ENCODE measurements around the gene ABCA6.
"Not testable (repeated sequence)": the region's sequence is repeated elsewhere in the genome, so short reads cannot be mapped to it uniquely, and the experiment has no call there.

The ABCA6 gene, protein sequence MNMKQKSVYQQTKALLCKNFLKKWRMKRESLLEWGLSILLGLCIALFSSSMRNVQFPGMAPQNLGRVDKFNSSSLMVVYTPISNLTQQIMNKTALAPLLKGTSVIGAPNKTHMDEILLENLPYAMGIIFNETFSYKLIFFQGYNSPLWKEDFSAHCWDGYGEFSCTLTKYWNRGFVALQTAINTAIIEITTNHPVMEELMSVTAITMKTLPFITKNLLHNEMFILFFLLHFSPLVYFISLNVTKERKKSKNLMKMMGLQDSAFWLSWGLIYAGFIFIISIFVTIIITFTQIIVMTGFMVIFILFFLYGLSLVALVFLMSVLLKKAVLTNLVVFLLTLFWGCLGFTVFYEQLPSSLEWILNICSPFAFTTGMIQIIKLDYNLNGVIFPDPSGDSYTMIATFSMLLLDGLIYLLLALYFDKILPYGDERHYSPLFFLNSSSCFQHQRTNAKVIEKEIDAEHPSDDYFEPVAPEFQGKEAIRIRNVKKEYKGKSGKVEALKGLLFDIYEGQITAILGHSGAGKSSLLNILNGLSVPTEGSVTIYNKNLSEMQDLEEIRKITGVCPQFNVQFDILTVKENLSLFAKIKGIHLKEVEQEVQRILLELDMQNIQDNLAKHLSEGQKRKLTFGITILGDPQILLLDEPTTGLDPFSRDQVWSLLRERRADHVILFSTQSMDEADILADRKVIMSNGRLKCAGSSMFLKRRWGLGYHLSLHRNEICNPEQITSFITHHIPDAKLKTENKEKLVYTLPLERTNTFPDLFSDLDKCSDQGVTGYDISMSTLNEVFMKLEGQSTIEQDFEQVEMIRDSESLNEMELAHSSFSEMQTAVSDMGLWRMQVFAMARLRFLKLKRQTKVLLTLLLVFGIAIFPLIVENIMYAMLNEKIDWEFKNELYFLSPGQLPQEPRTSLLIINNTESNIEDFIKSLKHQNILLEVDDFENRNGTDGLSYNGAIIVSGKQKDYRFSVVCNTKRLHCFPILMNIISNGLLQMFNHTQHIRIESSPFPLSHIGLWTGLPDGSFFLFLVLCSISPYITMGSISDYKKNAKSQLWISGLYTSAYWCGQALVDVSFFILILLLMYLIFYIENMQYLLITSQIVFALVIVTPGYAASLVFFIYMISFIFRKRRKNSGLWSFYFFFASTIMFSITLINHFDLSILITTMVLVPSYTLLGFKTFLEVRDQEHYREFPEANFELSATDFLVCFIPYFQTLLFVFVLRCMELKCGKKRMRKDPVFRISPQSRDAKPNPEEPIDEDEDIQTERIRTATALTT (N-terminal part only)

DNA sequence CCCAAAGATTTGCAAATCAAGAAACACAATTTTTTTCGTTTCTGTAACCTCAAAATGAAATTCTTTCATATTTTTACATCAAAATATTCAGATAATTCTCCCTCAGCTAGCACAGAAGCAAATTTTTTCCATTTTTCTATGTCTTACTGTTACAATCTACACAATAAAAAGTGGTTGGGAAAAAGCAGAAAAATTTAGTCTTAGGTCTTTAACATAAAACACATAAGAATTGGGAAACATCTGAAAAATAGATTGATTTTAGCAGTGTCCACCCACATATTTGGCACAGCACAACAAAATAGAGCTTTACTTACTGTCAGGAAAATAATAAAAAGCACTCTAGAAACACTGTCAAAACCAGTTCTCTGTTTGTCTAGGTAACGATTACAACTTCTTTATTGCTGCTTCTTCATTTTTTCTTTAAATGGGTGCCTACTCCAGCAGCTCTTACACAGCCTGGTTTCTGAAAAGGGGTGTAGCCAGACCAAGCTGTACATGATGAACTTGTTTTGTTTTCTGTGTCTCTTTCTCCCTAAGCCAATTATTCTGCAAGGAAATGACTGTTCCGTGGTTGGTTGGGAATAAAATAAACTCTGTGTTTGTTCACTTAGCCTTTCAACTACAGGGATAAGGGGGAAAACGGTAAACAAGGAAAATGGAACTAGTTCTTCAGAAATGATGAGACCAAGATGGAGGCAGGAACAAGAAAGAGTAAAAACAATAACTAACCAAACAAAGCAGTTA is at the start of gene ABCA6:
Gene ABCA6 (minus strand): TSS at position 465 of the 744 bp plus-strand sequence. CDS start 1,192 bp downstream, outside the sequence.
- no peak for DNase-seq (ENCODE audit: low spot score)

DNA sequence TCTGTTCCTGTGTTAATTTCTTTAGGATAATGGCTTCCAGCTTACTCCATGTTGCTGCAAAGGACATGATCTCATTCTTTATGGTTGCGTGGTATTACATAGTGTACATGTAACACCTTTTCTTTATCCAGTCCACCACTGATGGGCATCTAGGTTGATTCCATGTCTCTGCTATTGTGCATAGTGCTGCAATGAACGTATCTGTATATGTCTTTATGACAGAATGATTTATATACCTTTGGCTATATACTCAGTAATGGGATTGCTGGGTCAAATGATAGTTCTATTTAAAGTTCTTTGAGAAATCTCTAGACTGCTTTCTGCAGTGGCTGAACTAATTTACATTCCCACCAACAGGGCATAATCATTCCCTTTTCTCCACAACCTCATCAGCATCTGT is 47.1 kb upstream of the ABCA6 start:
- no peak for DNase-seq (ENCODE audit: low spot score)

DNA sequence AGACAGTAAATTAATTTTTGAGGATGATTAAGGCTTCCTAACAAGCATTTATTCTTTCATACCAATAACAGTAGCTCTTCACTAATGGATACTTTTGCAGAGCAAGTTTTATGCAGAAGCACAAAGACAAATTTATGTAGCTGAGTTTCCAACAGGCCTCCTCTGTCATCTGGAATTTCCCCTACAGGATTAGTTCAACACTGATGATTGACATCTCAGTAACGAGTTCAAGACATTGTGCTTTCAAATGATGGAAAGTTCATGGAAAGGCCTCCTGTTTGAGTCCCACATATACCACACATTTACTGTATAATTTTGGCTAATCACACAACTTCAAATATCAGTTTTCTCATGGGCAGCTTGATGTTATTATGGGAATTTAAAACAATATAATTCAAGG is 46.4 kb upstream of the ABCA6 start:
- DNase-seq (ENCODE audit: low spot score) = no peak

DNA sequence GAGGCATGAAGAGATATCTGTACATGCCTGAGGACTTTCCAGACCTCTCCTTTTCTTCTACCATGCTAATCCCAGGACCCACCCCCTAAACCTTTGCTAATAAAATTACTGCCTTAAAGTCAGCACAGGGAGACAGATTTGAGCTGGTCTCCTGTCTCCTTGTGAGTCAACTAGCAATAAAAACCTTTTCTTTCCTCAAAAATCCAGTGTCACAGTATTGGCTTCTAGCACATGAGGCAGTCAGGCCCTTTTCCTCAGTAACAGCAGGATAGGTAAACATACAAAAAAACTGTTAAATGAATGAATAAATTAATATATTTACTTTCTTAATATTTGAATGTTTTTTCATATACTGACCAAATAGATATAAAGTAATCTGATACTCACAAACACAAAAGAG is 45.6 kb upstream of the ABCA6 start:
- DNase-seq (ENCODE audit: low spot score) = no peak

DNA sequence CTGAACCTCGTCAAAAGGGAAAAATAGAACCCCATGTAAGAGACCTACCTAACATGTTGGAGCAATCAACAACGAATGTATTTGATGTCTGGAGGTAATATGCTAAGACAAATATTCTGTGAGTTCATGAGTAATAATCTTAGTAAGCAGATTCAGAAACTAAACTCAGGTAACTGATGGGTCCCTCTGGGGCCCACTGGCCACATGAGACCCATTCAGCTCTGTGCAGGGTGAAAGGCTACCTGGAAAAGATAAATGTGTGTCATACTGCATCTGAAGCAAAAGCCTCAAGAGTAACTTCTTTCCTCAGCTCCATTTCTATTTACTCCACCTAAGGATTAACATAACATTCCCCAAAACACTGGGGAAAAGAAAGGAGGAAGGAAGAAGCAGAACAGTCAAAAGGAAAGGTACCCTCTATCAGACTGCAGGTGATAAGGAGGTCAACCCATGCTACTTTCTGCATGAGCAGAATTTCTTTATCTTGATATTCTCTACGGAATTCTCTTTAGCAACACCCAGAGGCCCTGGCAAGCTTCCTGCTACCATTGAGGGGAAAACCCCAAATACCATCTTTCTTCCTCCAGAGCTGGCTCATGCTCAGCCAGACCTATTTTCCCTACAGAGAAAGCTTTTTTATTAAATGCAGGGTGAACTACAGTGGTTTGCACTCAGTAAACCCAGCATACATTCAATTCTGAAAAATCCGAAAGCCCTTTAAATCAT is 37.7 kb upstream of the ABCA6 start:
- DNase-seq (ENCODE audit: low spot score) = no peak

DNA sequence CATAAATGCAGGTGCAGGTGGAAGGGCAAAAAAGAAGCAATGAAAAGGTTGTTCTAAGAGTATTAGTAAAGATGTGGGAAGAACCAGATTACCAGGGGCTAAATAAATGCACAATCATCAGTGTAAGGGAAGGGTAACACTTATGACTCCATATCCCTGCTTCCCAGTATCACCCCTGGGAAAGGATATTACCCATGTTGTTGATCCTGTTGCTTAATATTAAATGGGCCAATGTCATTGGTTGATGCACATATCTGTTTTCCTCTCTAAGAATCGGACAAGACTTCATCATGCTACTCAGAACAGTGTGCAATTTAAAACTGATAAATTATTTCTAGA is 34.7 kb upstream of the ABCA6 start:
- DNase-seq (ENCODE audit: low spot score) = no peak

DNA sequence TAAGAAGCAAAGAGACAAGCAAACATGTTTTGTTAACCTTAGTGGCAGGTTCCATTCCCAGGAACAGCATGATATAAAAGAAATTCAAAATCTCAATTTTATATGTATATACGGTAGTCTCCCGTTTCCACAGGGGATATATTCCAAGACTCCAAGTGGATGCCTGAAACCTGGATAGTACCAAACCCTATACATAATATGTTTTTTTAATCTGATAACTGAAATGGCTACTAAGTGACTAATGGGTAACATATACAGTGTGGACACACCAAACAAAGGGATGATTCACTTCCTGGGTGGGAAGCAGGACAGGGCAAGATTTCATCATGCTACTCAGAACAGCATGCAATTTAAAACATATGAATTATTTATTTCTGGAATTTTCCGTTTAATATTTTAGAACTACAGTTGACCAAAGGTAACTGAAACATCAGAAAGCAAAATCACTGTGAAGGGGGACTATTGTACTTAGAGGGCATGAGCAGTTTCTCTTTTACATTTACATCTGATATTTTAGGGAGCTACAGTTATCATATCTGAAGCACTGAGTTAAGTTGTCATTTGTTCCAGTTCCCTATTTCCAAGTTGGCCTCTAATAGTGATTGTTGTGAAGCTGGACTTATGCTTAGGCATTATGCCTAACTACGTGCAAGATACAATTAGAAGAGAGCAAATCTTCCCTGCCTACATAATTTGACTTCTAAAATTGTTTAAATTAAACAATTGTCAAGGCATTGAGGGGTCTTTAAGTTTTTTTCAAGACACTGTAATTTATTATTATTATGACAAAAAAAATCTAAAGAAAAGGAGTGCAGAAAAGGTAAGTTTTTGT is 34.1 kb upstream of the ABCA6 start:
- no peak for DNase-seq (ENCODE audit: low spot score)

DNA sequence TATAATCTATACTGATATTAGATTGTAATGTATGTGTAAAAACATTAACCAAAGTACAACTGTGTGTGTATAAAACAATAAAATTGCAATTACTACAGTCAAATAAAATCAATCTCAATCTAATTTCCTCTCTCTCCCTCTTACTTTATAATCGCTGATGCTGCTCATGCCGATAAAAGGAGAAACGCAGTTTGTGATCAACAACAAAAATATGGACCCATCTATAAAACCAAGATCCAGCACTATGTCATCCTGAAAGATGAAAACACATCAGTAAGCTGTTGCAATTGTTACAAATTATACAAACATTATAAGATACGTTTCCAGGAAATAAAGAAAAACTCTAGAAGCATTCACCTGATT is 33.5 kb upstream of the ABCA6 start:
- DNase-seq (ENCODE audit: low spot score) = no peak

DNA sequence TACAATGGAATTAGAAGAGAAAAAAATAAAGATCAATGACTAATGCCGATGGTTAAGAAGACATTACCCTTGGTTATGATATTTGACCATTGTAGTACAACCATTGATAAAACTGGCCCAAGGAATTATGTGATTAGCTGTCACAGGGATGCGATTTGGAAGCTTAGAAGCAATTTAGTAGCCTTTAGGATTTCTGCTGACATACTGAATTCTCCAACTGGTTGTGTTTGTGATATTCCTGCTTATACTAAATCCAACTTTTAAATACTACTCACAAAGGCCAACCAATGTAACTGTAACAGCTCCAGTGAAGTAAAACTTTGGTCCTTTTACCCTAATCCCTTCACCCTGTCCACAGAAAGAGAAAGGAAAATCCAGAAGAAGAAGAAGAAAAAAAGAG is 31.4 kb upstream of the ABCA6 start:
- DNase-seq (ENCODE audit: low spot score) = no peak

DNA sequence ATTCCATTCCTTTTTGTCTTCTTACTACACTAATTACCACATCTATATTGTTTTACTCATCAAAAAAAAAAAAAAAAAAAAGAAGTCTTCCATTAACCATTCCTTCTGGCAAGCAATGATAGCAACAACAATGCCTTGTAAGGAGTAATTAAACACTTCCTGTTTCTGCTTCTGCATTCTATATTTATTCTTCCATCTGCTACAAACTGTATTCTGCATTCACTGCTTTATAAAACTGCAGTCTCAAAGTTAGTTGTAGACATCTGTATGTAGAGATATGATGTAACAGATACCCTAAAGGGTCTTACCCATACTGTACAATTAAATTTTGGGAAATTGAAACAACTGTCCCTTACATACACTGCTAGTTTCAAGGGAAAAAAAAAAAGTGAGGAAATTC is 28.7 kb upstream of the ABCA6 start:
- peak; percentile 14 for DNase-seq (ENCODE audit: low spot score)

DNA sequence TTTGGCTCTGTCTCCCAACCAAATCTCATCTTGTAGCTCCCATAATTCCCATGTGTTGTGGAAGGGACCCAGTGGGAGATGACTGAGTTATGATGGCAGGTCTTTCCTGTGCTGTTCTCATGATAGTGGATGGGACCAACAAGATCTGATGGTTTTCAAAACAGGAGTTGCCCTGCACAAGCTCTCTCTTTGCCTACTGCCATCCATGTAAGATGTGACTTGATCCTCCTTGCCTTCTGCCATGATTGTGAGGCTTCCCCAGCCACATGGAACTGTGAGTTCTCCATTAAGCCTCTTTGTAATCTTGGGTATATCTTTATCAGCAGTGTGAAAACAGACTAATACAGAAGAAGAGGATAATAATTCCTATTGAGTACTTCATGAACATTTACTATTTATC is 26.9 kb upstream of the ABCA6 start:
- DNase-seq (ENCODE audit: low spot score) = not testable (repeated sequence)

DNA sequence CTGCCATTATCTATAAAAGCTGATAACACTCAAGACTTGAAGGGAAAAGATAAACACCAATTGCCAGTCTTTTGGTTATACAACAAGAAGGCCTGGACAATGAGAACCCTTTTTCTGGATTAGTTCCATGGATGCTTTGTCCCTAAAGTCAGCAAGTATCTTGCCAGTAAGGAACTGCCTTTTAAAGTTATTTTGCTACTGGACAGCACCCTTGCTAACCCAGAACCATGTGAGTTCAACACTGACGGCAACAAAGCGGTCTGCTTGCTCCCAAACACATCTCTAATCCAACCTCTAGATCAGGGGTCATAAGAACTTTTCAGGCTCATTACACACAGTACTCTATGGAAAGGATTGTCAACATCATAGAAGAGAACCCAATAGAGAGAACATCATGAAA is 25.3 kb upstream of the ABCA6 start:
- DNase-seq (ENCODE audit: low spot score) = no peak

DNA sequence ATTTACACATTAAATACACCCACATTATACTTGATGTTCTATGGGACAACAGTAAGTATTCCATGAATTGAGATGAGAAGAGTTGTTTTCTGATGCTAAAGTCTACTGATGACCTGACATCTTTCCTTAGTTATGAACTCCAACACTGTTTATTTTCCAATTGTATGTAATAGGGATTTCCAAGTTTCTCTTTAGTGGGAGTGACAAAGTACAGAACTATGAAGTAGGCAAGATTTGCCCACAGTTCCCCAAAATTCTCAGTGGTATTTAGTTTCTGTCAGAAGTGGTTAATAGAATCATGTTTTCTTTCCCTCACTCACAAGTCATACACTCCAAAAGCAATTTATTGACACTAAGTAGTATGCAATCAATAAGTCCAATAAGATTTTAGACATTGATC is 22.5 kb upstream of the ABCA6 start:
- no peak for DNase-seq (ENCODE audit: low spot score)

DNA sequence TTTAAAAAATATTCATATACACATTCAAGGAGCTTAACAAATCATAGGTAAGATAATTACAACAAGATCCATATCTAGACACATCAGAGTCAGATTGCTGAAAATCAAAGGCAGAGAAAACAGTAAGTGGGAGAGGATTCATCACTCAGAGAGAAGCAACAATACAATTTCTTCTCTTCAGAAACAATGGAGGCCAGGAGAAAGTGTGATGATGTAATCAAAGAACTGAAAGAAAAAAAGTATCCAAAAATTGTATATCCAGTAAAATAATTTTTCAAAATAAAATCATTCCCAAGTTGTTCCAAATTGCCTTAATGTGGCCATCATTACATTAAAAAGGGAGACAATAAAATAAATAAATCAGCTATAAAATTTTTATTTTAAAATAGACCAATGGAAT is 17.7 kb upstream of the ABCA6 start:
- no peak for DNase-seq (ENCODE audit: low spot score)

DNA sequence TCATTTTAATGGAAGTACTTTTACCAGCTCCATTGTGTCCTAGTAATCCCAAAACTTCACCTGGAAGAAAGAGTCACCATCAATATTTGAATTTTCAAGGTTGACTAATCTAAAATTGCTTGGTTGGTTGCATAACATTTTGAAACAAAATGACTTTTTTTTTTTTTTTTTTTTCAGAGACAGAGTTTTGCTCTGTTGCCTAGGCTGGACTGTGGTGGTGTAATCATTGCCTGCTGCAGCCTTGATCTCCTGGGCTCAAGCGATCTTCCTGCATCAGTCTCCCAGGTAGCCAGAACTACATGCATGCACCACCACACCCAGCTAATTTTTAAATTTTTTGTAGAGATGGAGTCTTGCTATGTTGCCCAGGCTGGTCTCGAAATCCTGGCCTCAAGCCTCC is 12.6 kb upstream of the ABCA6 start:
- DNase-seq (ENCODE audit: low spot score) = no peak

DNA sequence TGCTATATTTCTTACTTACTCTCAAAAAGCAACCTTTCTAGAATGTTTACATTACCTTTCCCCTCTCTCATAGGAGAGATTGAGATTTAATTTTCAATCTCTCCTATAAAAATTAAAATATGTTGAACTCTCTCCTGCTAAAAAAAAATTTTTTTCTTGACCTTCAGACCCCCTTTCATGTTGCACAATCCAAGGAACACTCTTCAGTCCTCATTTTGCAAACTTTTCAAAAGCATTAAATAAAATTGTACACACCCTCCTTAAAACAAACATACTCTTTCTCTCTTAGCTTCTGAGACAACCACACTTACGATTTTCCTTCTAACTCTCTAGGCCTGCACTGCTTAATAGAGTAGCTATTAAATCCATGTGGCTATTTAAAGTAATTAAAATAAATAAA is 8.6 kb upstream of the ABCA6 start:
- DNase-seq (ENCODE audit: low spot score) = no peak

DNA sequence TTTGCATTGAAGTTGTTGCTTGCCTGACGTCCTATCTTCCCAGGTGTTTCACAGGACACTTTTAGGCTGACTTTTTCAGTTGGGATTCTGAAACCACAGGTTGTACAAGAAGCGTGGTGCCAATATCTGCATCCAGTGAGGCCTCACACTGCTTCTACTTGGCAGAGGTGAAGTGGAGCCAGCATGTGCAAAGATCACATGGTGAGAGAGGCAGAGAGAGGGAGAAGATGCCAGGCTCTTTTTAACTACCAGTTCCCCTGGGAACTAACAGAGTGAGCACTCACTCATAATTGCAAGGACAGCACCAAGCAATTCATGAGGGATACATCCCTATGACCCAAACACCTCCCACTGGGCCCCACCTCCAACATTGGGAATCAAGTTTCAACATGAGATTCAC is 5.8 kb upstream of the ABCA6 start:
- no peak for DNase-seq (ENCODE audit: low spot score)

DNA sequence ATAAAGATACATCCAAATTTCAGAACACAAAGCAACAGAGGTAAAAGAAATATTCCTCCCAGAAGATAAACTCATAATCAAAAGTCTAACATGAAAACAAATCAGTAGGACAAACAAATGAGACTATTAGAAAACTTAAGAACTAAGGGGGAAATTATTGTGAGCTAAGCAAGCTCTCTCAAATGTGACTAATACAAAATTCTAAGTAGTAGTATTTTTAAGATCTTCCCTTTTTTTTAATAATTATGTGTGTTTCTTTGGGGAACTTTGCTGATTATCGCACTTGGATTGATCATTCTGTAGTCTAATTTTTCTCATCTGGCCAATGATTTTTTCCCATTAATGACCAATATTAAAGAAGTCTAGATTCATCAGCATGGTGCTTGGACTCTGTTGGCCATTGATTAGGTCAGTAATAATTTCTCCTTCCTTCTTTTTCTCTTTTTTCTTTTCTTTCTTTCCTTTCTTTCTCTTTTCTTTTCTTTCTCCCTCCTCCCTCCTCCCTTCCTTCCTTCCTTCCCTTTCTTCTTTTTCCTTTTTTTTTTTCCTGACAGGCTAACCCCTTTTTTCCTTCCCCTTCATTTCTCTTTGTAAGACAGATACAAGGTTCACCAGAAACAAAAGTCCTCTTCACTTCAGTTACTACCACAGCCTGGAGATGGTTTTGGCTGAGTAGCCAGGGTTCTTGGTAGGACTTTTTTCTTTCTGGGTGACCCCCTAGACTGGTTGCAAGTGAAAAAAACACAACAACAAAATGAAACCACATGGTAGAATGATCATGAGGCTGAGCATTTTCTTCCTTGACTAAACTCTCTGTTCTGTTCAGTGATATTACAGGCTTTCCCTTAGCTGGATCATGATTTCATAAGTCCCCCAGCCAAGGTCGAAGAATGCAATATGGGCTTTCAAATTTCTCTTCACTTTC is 2.9 kb upstream of the ABCA6 start:
- no peak for DNase-seq (ENCODE audit: low spot score)

DNA sequence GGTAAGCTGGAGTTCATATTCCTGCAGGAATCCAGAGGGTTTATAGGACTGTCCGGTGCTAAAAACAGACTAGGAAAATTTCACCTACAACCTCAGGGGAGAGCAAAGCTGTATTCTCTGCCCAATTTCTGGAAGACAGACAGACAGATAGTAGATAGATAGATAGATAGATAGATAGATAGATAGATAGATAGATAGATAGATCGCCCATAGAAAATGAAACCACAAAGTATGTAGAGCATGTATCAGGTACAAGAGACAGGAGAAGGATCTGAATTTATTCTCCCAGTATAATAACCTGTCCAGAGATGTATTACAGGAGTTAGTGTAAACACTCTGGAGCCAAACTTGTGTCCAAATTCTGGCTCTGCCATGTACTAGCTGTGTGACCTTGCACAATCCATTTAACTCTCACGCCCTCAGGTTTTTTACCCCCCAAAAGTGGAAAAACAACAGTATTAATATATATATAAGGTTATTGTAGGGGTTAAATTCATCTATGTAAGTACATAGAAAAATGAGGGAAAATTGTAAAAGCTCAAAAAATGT is 2.1 kb upstream of the ABCA6 start:
- DNase-seq (ENCODE audit: low spot score) = no peak

Data from NAMALWA (cell line).